ENCODE data around the gene PDE8A.

DNA sequence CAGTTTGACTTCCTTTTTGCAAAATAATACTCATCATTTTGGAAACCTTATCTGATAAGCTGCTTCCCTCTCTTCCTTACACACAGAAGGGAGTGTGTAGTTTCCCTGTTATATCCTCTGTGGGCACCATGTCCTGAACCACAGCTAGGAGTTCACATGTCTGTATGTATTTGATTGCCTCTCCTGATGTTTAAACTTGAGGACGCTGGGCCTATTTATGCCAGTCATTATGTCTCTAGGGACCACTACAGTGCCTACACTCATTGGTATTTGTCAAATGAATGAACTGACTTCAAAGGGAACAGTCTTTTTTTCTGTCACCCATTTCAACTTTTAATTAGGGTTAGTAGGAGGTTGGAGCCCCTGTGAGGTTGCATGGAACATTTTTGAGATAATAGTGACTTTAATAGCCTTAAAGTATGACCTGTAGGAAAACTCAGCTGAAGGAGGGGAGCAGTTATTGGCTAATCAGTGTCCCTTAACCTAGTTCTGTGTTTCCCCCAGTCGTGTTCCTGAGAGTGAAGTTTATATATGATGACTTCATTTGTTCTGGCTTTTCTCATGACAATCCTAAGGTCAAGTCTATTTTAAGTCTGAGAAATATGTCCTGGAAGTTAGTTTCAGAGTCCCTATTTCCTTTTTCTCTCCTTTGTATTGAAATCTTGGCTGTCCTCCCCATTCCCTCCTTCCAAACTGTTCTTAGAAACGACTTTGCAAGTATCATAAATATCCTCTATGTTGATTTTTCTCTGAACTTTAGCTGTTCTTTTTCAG lies 28.9 kb downstream of the PDE8A start:
- TF ChIP-seq, protein P1, sequence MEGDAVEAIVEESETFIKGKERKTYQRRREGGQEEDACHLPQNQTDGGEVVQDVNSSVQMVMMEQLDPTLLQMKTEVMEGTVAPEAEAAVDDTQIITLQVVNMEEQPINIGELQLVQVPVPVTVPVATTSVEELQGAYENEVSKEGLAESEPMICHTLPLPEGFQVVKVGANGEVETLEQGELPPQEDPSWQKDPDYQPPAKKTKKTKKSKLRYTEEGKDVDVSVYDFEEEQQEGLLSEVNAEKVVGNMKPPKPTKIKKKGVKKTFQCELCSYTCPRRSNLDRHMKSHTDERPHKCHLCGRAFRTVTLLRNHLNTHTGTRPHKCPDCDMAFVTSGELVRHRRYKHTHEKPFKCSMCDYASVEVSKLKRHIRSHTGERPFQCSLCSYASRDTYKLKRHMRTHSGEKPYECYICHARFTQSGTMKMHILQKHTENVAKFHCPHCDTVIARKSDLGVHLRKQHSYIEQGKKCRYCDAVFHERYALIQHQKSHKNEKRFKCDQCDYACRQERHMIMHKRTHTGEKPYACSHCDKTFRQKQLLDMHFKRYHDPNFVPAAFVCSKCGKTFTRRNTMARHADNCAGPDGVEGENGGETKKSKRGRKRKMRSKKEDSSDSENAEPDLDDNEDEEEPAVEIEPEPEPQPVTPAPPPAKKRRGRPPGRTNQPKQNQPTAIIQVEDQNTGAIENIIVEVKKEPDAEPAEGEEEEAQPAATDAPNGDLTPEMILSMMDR (IDR thresholded peaks at IDR 0.05; ENCODE audit: insufficient read depth, low read length, poor library complexity, severe bottlenecking): no peak
- no peak for TF ChIP-seq EZH2phosphoT487 (conservative IDR thresholded peaks at IDR 0.05; ENCODE audit: low read length)
